Measurements from ENCODE around the gene ADAT3. TPM values are rescaled to one million over a fixed set of nuclear protein-coding genes. Genes with fewer than 3 reads are reported as not detected.
A peak's percentile ranks its signal among the peaks of the same experiment; 100 is the strongest.

ADAT3 gene
- total RNA-seq, 2 experiments from 2014 or later: 7.6 to 9.3 TPM

DNA sequence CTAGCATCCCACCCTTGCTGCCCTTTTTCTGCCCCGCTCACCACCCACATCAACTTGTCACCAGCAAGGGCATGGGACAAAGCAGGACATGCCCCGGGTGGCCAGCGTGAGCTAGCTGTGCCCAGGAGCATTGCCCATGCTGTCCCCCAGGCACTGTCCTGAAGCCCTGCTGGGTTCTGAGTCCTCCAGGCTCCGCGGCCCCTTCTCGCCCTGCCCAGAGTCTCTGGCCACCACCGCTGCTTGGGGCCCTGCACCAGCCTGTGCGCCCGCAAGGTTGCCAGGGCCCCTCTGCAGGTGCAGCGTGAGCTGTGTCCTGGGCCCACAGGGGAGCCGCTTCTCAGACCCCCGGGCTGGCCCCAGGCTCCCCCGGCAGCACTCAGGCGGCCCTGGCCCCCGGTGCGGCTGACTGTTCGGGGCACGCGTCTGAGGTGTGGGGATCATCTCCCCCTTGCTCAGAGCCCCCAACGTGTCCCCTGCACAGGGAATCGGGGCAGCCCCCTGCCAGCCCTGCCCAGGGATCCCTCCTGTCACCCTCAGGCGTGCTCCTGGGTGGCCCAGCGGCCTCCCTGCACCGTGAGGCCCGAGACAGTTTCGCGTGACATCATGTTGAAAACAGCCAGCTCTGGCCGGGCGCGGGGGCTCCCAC, 39.8 kb downstream of the ADAT3 start:
- H3K27ac Mint-ChIP-seq: no peak overlapping the region
- no peaks in the 10 kb centered on the region for H3K27me3 Mint-ChIP-seq
- DNase-seq (no peak), ATAC-seq (ENCODE audit: low read depth) (no peak)
- peaks cover 18% of the 10 kb centered on the region for H3K4me1 Mint-ChIP-seq
- peaks cover 11% of the 10 kb centered on the region for H3K36me3 Mint-ChIP-seq
- no peak overlapping the region for H3K4me3 Mint-ChIP-seq
- no peaks in the 10 kb centered on the region for H3K9me3 Mint-ChIP-seq
- POLR2A ChIA-PET: interaction anchor here (0.7 to 2.0 kb wide), 3 partner anchors 81 to 726 kb away, joined by 4 to 6 read pairs (median 5); no protein-coding TSS in a partner anchor

DNA sequence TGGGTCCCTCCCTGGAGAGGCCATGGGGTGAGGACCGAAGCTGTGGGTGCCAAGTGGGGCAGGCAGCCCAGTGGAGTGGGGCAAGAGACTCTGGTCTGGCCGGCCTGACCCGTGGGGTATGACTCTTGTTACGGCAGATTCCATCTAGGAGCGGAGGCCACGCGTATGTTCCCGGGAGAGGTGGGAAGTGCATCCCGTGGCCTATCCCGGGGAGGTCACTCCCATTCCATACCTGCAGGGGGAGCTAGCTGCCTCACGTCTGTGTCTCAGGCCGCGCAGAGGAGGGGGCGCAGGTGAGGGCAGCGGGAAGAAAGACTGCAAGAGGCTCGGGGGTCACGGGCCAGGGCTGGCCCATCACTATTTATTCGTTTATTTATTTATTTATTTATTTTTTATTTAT, 40.7 kb downstream of the ADAT3 start:
- Mint-ChIP-seq H3K27me3 (no peaks in the 10 kb centered on the region), H3K27ac (peak overlapping the region; percentile 23), H3K4me1 (peaks cover 14% of the 10 kb centered on the region), H3K4me3 (peak overlapping the region; percentile 28), H3K36me3 (peaks cover 13% of the 10 kb centered on the region), H3K9me3 (no peaks in the 10 kb centered on the region)
- ATAC-seq (ENCODE audit: low read depth): no peak
- peak; percentile 50 for DNase-seq
- POLR2A ChIA-PET: interaction anchor here (0.5 to 2.0 kb wide), 3 partner anchors 58 to 81 kb away, joined by 3 to 6 read pairs (median 4); no protein-coding TSS in a partner anchor

DNA sequence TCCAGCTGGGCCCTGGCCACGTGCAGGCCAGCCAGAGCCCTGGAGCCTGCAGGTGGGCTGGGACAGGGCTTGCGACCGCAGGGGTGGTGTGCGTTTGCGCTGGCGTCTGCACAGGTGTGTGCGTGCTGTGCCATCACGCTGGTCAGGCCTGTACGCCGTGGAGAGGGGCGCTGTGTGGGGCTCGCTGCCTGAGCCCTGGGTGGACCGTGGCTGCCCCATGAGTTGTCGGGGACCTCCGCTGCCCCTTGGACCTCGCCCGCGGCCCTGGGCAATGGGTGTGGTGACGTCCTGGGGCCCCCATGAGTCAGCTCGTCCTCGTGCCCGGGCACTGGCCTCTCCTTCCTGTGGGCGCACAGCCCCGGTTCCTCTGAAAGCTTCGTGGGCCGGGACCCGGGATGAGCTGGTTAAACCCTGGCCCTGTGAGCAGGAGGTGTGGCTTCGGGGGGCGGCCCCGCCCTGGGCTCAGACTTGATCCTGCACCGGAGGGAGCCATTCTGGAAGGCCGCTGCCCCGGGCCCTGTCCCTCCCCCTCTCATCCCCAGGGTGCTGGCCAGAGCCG, 42.5 kb downstream of the ADAT3 start:
- POLR2A ChIA-PET: no interaction called here
- H3K36me3 Mint-ChIP-seq: peaks cover 13% of the 10 kb centered on the region
- ATAC-seq (ENCODE audit: low read depth) (no peak), DNase-seq (no peak)
- no peaks in the 10 kb centered on the region for H3K9me3 Mint-ChIP-seq
- H3K27ac Mint-ChIP-seq: no peak overlapping the region
- H3K27me3 Mint-ChIP-seq: no peaks in the 10 kb centered on the region
- no peak overlapping the region for H3K4me3 Mint-ChIP-seq
- peaks cover 14% of the 10 kb centered on the region for H3K4me1 Mint-ChIP-seq

DNA sequence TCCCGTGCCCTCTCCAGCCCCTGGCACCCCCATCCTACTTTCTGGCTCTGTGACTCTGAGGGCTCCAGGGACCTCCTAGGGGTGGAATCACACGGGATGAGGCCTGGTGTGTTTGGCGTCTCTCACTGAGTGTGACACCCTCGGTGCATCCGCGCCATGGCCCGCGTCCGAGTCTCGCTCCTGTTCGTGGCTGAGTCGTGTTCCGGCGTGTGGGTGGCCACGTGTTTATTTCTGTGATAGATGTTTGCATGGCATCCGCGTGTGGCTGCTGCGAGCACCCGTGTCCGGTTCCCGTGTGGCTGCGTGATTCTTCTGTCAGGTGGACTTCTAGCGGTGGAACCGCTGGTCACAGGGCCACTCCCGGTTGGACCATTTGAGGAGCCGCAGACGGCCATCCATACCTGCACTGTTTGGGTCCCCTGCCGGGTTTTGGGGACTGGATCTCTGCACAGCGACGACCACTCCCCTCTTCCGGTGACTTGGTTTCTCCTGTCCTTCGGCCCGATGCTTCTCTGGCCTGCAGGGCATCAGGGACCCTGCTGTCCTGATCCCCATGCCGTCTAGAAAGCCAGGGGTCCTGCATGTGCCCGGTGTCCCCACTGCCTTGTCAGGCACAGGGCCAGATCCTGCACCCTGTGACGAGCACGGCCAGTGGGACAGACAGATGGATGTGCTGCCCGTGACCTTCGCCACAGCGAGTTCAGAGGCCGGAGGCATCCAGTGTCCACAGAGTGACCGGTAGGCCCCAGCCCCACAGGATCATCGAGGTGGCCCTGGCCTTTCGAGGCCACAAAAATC, 44.3 kb downstream of the ADAT3 start:
- no peak for ATAC-seq (ENCODE audit: low read depth)
- no peak for DNase-seq
- Mint-ChIP-seq H3K27me3 (no peaks in the 10 kb centered on the region), H3K27ac (no peak overlapping the region), H3K36me3 (peaks cover 11% of the 10 kb centered on the region), H3K4me3 (no peak overlapping the region), H3K9me3 (no peaks in the 10 kb centered on the region), H3K4me1 (peaks cover 7% of the 10 kb centered on the region)
- POLR2A ChIA-PET: no interaction called here

DNA sequence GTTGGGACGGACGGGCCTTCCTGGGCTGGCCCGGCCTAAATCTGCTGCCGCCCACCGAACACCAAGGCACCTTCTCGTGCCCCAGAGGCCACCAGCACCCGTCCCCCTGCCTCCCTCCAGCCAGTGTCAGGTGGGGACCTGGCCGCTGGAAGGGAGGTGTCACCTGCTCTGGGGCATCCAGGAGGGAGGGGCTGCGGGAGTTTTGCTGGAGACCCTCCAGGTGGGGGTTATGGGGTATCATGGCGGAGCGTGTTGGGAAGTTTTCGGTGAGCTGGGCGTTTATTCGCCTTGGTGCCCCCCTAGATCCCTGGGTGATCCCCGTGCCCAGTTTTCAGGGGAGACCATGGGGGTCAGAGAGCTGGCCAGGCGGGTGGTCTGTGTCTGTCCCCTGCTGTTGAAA, 45.4 kb downstream of the ADAT3 start:
- Mint-ChIP-seq H3K9me3 (no peaks in the 10 kb centered on the region), H3K27me3 (no peaks in the 10 kb centered on the region), H3K27ac (no peak overlapping the region), H3K4me3 (no peak overlapping the region), H3K4me1 (peaks cover 6% of the 10 kb centered on the region), H3K36me3 (peaks cover 11% of the 10 kb centered on the region)
- ATAC-seq (ENCODE audit: low read depth): no peak
- POLR2A ChIA-PET: no interaction called here
- no peak for DNase-seq

DNA sequence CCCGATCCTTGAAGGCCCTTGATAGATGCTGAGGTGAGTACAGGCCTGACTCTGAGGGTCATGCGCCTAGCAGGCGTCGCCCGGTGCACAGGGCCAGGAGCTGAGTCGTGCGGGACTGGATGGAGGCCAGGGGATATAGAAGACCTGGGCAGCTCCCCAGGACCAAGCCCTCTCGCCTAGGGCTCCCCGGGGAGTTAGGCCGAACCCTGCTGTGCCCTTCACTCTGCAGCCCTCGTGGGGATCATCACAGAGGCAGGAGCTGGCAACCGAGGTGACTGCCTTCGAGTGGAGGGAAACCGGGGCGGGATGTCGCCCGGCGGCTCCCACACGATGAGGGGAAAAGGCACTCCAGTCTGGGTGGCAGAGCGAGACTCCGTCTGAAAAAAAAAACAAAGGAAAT, 47.4 kb downstream of the ADAT3 start:
- H3K27ac Mint-ChIP-seq: no peak overlapping the region

DNA sequence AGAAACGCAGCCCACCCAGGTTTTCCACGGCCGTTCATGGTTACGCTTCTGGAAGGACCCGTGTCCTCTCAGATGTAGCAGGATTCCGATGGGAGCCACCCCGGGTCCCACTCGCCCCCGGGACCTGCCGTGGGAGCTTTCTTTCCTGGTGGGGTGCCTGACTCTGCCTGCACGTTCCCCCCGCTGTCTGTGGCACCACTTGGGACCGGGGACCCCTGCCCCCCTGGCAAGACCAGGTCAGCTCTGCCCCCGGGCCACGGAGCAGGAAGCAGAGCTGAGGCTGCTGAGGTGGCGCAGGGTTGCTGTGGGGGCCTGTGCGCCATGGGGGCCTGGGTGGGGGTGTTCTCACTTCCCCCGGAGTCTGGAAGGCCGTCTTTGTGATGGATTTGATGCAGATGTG, 47.8 kb downstream of the ADAT3 start:
- Mint-ChIP-seq H3K4me3 (no peak overlapping the region), H3K27me3 (no peaks in the 10 kb centered on the region), H3K9me3 (no peaks in the 10 kb centered on the region), H3K4me1 (peaks cover 2% of the 10 kb centered on the region), H3K36me3 (peaks cover 9% of the 10 kb centered on the region), H3K27ac (no peak overlapping the region)
- DNase-seq (no peak), ATAC-seq (ENCODE audit: low read depth) (no peak)
- POLR2A ChIA-PET: interaction anchor here (0.9 kb wide), 1 partner anchor 11 kb away, joined by 4 read pairs; no protein-coding TSS in a partner anchor

More for the DNA sequence above, 47.4 kb downstream of the ADAT3 start:
- H3K4me1 Mint-ChIP-seq: peaks cover 2% of the 10 kb centered on the region
- ATAC-seq (ENCODE audit: low read depth): no peak
- DNase-seq: no peak
- POLR2A ChIA-PET: interaction anchor here (0.9 kb wide), 1 partner anchor 11 kb away, joined by 4 read pairs; no protein-coding TSS in a partner anchor
- H3K36me3 Mint-ChIP-seq: peaks cover 9% of the 10 kb centered on the region
- H3K27me3 Mint-ChIP-seq: no peaks in the 10 kb centered on the region
- no peak overlapping the region for H3K4me3 Mint-ChIP-seq
- no peaks in the 10 kb centered on the region for H3K9me3 Mint-ChIP-seq

DNA sequence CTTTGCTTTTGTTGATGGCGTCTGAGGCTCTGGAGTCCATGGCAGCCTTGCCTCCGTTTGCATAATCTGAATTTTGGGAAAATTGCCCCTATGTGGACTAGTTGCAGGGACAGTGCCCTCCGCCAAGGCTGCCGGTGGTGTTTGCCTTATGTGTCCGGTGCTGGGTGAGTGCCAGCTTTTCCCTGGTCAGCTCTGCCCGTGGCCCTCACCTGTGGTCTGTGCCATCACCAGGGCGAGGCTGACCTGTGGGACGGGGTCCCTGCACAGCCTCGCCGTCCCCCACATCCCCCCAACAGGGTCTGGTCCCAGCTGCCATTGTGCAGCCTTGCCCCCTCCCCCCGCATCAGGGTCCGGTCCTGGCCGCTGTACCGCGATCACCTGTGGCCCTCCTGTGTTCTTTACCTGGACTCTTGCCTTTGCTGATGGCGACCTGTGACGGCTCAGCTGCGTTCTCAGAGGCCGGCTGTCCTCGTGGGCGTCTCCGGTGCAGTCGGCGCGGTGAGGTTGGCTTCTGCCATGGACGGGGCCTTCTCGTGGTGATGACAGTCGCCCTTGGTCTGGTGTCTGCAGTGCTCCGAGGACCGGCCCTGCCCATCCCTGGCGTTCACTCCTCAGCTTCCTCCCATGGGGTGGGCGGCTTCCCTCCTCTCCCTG, 48.4 kb downstream of the ADAT3 start:
- ATAC-seq (ENCODE audit: low read depth) (no peak), DNase-seq (no peak)
- peaks cover 9% of the 10 kb centered on the region for H3K36me3 Mint-ChIP-seq
- no peaks in the 10 kb centered on the region for H3K9me3 Mint-ChIP-seq
- H3K27ac Mint-ChIP-seq: no peak overlapping the region
- no peak overlapping the region for H3K4me3 Mint-ChIP-seq
- POLR2A ChIA-PET: interaction anchor here (0.9 kb wide), 1 partner anchor 12 kb away, joined by 4 read pairs; no protein-coding TSS in a partner anchor
- H3K27me3 Mint-ChIP-seq: no peaks in the 10 kb centered on the region
- H3K4me1 Mint-ChIP-seq: peaks cover 2% of the 10 kb centered on the region

DNA sequence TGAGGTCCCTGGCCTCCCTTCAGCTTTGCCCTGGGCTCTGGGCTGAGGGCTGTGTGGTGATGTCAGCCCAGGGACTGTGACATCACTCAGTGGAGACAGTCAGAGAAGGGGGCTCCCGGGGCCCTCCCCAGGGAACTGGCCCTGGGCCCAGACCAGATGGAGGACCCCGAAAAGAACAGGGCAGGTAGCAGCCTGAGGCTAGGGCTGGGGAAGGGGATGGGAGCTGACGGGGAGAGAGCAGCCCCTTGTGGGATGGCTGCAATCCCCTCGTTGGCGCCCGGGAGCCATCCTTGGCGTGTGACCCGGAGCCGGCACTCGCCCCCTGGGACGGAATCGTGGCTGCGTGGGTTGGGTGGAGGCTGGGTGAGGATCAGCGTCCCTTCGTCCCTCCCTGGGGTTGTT, 49.3 kb downstream of the ADAT3 start:
- no peak overlapping the region for H3K4me3 Mint-ChIP-seq
- peaks cover 2% of the 10 kb centered on the region for H3K4me1 Mint-ChIP-seq
- ATAC-seq (ENCODE audit: low read depth): no peak
- H3K27ac Mint-ChIP-seq: no peak overlapping the region
- POLR2A ChIA-PET: no interaction called here
- H3K27me3 Mint-ChIP-seq: no peaks in the 10 kb centered on the region
- peaks cover 5% of the 10 kb centered on the region for H3K36me3 Mint-ChIP-seq
- DNase-seq: no peak
- no peaks in the 10 kb centered on the region for H3K9me3 Mint-ChIP-seq

DNA sequence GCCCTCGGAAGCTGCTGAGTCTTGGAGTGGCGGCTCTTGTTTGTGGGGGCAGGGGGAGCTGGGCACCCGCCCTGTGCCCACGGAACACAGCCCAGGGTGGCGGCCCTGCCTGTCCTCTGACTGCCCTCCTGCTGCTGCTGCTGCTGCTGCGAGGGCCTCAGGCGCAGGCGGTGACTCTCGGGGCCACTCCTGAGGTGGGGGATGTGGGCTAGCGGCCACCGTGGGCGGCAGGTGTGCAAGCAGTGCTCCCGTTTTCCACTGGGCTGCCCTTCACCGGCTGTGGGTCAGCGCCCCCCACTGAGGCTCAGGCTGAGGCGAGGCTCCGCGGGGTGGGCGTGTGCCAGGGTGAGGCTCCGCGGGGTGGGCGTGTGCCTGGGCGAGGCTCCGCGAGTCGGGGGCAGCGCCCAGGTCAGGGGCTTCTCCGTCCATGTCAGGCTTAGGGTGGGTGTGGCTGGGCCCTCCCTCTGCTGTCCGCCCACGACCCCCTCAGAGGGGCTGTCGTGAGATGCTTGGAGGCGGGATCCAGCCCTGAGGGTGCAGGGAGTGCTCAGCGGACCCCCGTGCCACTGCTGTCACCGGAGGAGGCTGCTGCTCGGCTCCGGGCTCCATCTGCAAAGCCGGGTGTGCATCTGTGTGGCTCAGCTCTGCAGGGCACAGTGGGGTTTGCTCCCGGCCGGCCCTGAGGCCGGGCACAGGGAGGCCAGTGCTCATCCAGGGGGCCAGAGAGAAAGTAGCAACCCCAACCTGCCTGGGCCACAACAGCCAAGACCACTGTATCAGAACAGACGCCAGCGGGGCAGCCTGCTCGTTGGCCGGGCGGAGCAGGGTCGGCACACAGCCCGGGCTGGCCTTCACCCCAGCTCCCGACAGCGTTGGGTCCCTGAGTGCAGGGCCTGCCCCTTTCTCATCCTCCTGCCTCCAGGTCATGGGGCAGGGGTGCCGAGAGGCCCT, 50.2 kb downstream of the ADAT3 start:
- H3K36me3 Mint-ChIP-seq: no peaks in the 10 kb centered on the region
- ATAC-seq (ENCODE audit: low read depth): no peak
- POLR2A ChIA-PET: no interaction called here
- H3K27ac Mint-ChIP-seq: no peak overlapping the region
- no peak overlapping the region for H3K4me3 Mint-ChIP-seq
- H3K9me3 Mint-ChIP-seq: no peaks in the 10 kb centered on the region
- H3K4me1 Mint-ChIP-seq: peaks cover 2% of the 10 kb centered on the region
- H3K27me3 Mint-ChIP-seq: no peaks in the 10 kb centered on the region
- DNase-seq: no peak

DNA sequence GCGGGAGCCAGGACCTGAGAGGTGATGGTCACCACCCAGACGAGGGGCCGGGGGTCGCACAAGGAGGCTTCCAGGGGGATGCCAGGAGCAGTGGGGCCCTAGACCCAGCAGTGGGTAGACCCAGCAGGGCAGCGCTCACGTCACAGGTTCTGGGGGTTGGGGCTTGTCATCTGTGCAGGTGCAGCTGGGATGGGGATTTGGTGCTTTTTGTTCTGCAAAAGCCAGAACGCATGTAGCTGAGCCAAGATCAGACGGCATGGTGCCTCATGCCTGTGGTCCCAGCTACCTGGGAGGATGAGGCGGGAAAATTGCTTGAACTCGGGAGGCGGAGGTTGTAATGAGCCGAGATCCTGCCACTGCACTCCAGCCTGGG, 50.9 kb downstream of the ADAT3 start:
- ATAC-seq (ENCODE audit: low read depth): no peak
- no peak for DNase-seq
- H3K36me3 Mint-ChIP-seq: no peaks in the 10 kb centered on the region
- H3K4me3 Mint-ChIP-seq: no peak overlapping the region
- peaks cover 2% of the 10 kb centered on the region for H3K4me1 Mint-ChIP-seq
- no peaks in the 10 kb centered on the region for H3K9me3 Mint-ChIP-seq
- POLR2A ChIA-PET: no interaction called here
- no peaks in the 10 kb centered on the region for H3K27me3 Mint-ChIP-seq
- H3K27ac Mint-ChIP-seq: no peak overlapping the region

DNA sequence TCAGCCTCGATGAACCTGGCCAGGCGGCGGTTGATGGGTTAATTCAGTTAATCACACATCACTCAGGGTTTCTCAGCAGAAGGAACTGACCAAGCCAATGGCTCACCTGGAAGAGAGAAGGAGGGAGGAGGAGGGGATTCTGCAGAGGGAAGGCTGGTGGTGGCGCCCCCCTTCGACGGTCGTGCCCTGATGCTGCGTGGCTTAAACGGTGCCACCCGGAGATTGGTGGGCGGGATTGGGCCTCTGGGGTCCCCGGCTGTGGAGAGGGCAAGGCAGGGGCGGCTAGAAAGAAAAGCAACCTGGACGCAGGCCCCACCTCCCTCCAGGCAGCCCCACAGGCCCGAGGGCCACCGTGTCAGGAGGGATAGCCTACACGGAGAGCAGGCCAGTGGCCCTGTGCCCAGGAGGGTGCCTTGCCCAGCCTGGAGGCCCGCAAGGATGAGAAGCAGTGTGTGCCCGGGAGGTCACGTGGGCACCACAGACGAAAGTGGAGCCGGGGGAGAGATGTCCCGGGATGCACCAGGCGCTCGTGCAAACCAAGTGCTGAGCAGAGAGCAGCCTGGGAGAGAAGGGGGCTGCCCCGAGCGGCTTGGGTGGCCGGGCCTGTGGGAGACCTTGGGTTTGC, 51.8 kb downstream of the ADAT3 start:
- Mint-ChIP-seq H3K4me1 (peaks cover 2% of the 10 kb centered on the region), H3K9me3 (no peaks in the 10 kb centered on the region), H3K4me3 (no peak overlapping the region), H3K27me3 (no peaks in the 10 kb centered on the region), H3K27ac (no peak overlapping the region), H3K36me3 (no peaks in the 10 kb centered on the region)
- POLR2A ChIA-PET: no interaction called here
- DNase-seq: no peak
- ATAC-seq (ENCODE audit: low read depth): no peak

All from activated naive CD8-positive, alpha-beta T cell treated with anti-CD3 and anti-CD28 coated beads, Interleukin-2, amount 10 ng/mL, durations not matched to agents 7 days and 5 days (primary cell).